ENCODE results near the gene RUSF1. TPM values are rescaled to one million over a fixed set of nuclear protein-coding genes. Genes with fewer than 3 reads are reported as not detected.
"Not testable (repeated sequence)": the region's sequence is repeated elsewhere in the genome, so short reads cannot be mapped to it uniquely, and the experiment has no call there.

RUSF1 gene
- total and polyA plus RNA-seq, 5 donors, result 26.9 to 40.8 (median 28.9) TPM

DNA sequence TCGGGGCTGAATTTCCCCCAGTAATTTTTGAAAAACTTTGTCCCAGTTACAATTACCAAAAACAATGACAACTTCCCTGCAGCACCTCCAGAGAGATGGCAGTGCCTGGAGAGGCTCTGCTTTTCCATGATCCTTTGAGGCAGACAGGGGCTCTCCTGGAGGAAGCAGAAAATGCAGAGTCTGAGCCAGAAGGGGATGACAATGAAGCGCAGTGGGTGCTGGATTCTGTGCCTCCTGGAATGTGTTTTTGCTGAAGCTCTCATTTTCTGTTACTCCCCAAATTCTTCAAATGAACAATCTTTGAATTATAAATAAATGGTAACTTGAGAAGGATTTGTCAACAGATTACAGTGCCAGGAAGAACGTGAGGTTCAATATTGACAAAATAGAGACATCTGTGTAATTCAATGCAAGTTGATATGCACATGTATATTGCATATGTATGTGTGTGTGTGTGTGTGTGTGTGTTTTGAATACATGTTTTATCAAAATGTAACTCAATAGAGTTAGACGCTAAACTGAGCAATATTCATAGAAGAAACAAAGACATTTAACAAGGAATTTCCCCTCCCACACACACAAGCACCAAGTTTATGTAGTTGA, 9.7 kb upstream of the RUSF1 start:
- Histone ChIP-seq H3K27me3 (ENCODE audit: control insufficient read depth, insufficient read depth) (no peaks in the 10 kb centered on the region), H3K4me1 (ENCODE audit: control insufficient read depth, insufficient read depth, low read length) (no peaks in the 10 kb centered on the region), H3K27ac (ENCODE audit: low read length) (no peak overlapping the region), H3K4me3 (ENCODE audit: low read length) (no peak overlapping the region), H3K9me3 (ENCODE audit: control insufficient read depth, low read length) (no peaks in the 10 kb centered on the region)
- DNase-seq, result no peak
- intact Hi-C loops (cut with DNase I), result loop anchor here in 1 of 4 donors (10.0 kb wide), 1 partner anchor 357 kb away; the partner anchor contains the start of gene ZNF267
- no peak for ATAC-seq
- 75% methylated on average over 4 of the region's 4 CpGs for WGBS

- ATAC-seq, result no peak
- DNase-seq, result no peak
- no peaks in the 10 kb centered on the region for H3K4me1 ChIP-seq (ENCODE audit: control insufficient read depth, insufficient read depth, low read length)
- H3K4me3 ChIP-seq (ENCODE audit: low read length), result no peak overlapping the region
- H3K9me3 ChIP-seq (ENCODE audit: control insufficient read depth, low read length), result no peaks in the 10 kb centered on the region
- no peaks in the 10 kb centered on the region for H3K27me3 ChIP-seq (ENCODE audit: control insufficient read depth, insufficient read depth)
- no peak overlapping the region for H3K27ac ChIP-seq (ENCODE audit: low read length)
- intact Hi-C loops (cut with DNase I), result loop anchor here in 1 of 4 donors (10.0 kb wide), 1 partner anchor 361 kb away; the partner anchor contains the start of gene ZNF267
Observed at GRCh38 chr16:31513884-31514283, 5.7 kb upstream of the RUSF1 start.

DNA sequence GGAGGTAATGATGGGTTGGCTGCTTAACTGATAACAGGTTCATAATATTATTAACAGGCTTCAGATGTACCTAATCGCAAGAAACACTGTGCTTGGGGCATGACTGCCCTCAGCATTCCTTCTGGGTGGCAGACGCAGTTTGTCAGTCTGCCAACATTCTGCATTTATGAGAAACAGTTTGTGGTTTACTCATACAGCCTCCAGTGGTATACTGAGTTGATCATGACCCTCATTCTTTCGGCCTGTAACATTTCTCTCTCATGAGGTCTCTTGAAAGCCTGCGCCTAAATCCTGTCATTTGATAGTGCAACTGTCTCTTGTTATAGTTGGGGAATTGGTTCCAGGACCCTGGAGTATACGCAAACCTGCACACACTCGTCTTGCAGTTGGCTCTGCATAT, 4.9 kb upstream of the RUSF1 start:
- 70% methylated on average over 6 of the region's 6 CpGs for WGBS
- Histone ChIP-seq H3K27ac (ENCODE audit: low read length) (no peak overlapping the region), H3K9me3 (ENCODE audit: control insufficient read depth, low read length) (no peaks in the 10 kb centered on the region), H3K4me1 (ENCODE audit: control insufficient read depth, insufficient read depth, low read length) (no peaks in the 10 kb centered on the region), H3K4me3 (ENCODE audit: low read length) (no peak overlapping the region), H3K27me3 (ENCODE audit: control insufficient read depth, insufficient read depth) (no peaks in the 10 kb centered on the region)
- intact Hi-C loops (cut with DNase I), result loop anchor here in 1 of 4 donors (10.0 kb wide), 1 partner anchor 362 kb away; the partner anchor contains the start of gene ZNF267
- DNase-seq, result no peak
- no peak for ATAC-seq

- intact Hi-C loops (cut with DNase I), result no loop called here
- ATAC-seq (peak; percentile 3 to 18), DNase-seq (no peak)
- WGBS, result 9% methylated on average over 6 of the region's 6 CpGs
- Histone ChIP-seq H3K27ac (ENCODE audit: low read length) (peak overlapping the region; percentile 100), H3K27me3 (ENCODE audit: control insufficient read depth, insufficient read depth) (no peaks in the 10 kb centered on the region), H3K4me1 (ENCODE audit: control insufficient read depth, insufficient read depth, low read length) (peaks cover 3% of the 10 kb centered on the region), H3K9me3 (ENCODE audit: control insufficient read depth, low read length) (no peaks in the 10 kb centered on the region), H3K4me3 (ENCODE audit: low read length) (peak overlapping the region; percentile 99)
Observed at GRCh38 chr16:31508706-31509195, 560 bp upstream of the RUSF1 start.

GRCh38 chr16:31507617-31507928, 618 bp downstream of the RUSF1 start:
- 3% methylated on average over 12 of the region's 12 CpGs for WGBS
- Histone ChIP-seq H3K27me3 (ENCODE audit: control insufficient read depth, insufficient read depth) (no peaks in the 10 kb centered on the region), H3K4me3 (ENCODE audit: low read length) (peak overlapping the region; percentile 99), H3K9me3 (ENCODE audit: control insufficient read depth, low read length) (no peaks in the 10 kb centered on the region), H3K27ac (ENCODE audit: low read length) (peak overlapping the region; percentile 100), H3K4me1 (ENCODE audit: control insufficient read depth, insufficient read depth, low read length) (peaks cover 3% of the 10 kb centered on the region)
- DNase-seq (peak in 1 of 3 donors; percentile 63), ATAC-seq (no peak)
- intact Hi-C loops (cut with DNase I), result no loop called here

- H3K4me3 ChIP-seq (ENCODE audit: low read length), result no peak overlapping the region
- H3K4me1 ChIP-seq (ENCODE audit: control insufficient read depth, insufficient read depth, low read length), result peaks cover 3% of the 10 kb centered on the region
- WGBS, result 66% methylated on average over 4 of the region's 4 CpGs
- no peaks in the 10 kb centered on the region for H3K9me3 ChIP-seq (ENCODE audit: control insufficient read depth, low read length)
- no peaks in the 10 kb centered on the region for H3K27me3 ChIP-seq (ENCODE audit: control insufficient read depth, insufficient read depth)
- intact Hi-C loops (cut with DNase I), result no loop called here
- ATAC-seq (no peak), DNase-seq (no peak)
- H3K27ac ChIP-seq (ENCODE audit: low read length), result no peak overlapping the region
Observed at GRCh38 chr16:31505483-31505882, 2.7 kb downstream of the RUSF1 start.

DNA sequence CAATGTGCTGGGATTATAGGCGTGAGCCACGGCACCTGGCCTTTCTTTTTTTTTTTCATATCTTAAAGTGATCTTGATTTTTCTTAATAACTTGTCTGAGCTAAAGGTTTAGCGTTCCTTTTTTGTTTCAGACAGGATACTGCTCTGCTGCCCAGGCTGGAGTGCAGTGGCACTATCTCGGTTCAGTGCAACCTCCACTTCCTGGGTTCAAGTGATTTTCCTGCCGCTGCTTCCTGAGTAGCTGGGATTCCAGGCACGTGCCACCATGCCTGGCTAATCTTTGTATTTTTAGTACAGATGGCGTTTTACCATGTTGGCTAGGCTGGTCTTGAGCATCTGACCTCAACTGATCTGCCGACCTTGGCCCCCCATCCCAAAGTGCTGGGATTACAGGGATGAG, 4.0 kb downstream of the RUSF1 start:
- no peak for DNase-seq
- Histone ChIP-seq H3K4me3 (ENCODE audit: low read length) (no peak overlapping the region), H3K27ac (ENCODE audit: low read length) (no peak overlapping the region), H3K4me1 (ENCODE audit: control insufficient read depth, insufficient read depth, low read length) (peaks cover 3% of the 10 kb centered on the region), H3K9me3 (ENCODE audit: control insufficient read depth, low read length) (no peaks in the 10 kb centered on the region), H3K27me3 (ENCODE audit: control insufficient read depth, insufficient read depth) (no peaks in the 10 kb centered on the region)
- intact Hi-C loops (cut with DNase I), result no loop called here
- ATAC-seq, result no peak
- WGBS, result 40% methylated on average over 8 of the region's 8 CpGs

DNA sequence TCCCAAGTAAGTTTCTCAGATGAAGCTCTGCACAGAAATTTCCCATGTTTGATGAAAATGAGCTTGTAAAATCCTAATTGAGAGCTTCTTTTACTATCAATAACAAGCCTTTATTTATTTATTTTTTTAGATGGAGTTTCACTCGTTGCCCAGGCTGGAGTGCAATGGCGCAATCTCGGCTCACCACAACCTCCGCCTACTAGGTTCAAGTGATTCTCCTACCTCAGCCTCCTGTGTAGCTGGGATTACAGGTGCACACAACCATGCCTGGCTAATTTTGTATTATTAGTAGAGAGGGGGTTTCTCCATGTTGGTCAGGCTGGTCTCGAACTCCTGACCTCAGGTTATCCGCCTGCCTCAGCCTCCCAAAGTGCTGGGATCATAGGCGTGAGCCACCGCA, 4.6 kb downstream of the RUSF1 start:
- WGBS, result 93% methylated on average over 8 of the region's 8 CpGs

GRCh38 chr16:31502981-31503380, 5.2 kb downstream of the RUSF1 start:
- H3K4me3 ChIP-seq (ENCODE audit: low read length), result no peak overlapping the region
- intact Hi-C loops (cut with DNase I), result no loop called here
- no peak for ATAC-seq
- no peaks in the 10 kb centered on the region for H3K27me3 ChIP-seq (ENCODE audit: control insufficient read depth, insufficient read depth)
- H3K4me1 ChIP-seq (ENCODE audit: control insufficient read depth, insufficient read depth, low read length), result peaks cover 3% of the 10 kb centered on the region
- no peak for DNase-seq
- no peaks in the 10 kb centered on the region for H3K9me3 ChIP-seq (ENCODE audit: control insufficient read depth, low read length)
- H3K27ac ChIP-seq (ENCODE audit: low read length), result no peak overlapping the region

More for the DNA sequence above, 4.6 kb downstream of the RUSF1 start:
- H3K4me3 ChIP-seq (ENCODE audit: low read length); H3K27ac ChIP-seq (ENCODE audit: low read length); ATAC-seq; H3K4me1 ChIP-seq (ENCODE audit: control insufficient read depth, insufficient read depth, low read length); DNase-seq; H3K27me3 ChIP-seq (ENCODE audit: control insufficient read depth, insufficient read depth); intact Hi-C loops (cut with DNase I); H3K9me3 ChIP-seq (ENCODE audit: control insufficient read depth, low read length): not testable (repeated sequence)

- no peaks in the 10 kb centered on the region for H3K9me3 ChIP-seq (ENCODE audit: control insufficient read depth, low read length)
- peaks cover 3% of the 10 kb centered on the region for H3K4me1 ChIP-seq (ENCODE audit: control insufficient read depth, insufficient read depth, low read length)
- ATAC-seq (no peak), DNase-seq (no peak)
- no peaks in the 10 kb centered on the region for H3K27me3 ChIP-seq (ENCODE audit: control insufficient read depth, insufficient read depth)
- no peak overlapping the region for H3K27ac ChIP-seq (ENCODE audit: low read length)
- WGBS, result 84% methylated on average over 4 of the region's 4 CpGs
- H3K4me3 ChIP-seq (ENCODE audit: low read length), result no peak overlapping the region
- intact Hi-C loops (cut with DNase I), result no loop called here
Observed at GRCh38 chr16:31501966-31502348, 6.2 kb downstream of the RUSF1 start.

- DNase-seq, result no peak
- Histone ChIP-seq H3K9me3 (ENCODE audit: control insufficient read depth, low read length) (no peaks in the 10 kb centered on the region), H3K27ac (ENCODE audit: low read length) (no peak overlapping the region), H3K4me3 (ENCODE audit: low read length) (no peak overlapping the region), H3K4me1 (ENCODE audit: control insufficient read depth, insufficient read depth, low read length) (no peaks in the 10 kb centered on the region), H3K27me3 (ENCODE audit: control insufficient read depth, insufficient read depth) (no peaks in the 10 kb centered on the region)
- intact Hi-C loops (cut with DNase I), result no loop called here
- ATAC-seq, result no peak
- 80% methylated on average over 3 of the region's 3 CpGs for WGBS
Observed at GRCh38 chr16:31501226-31501965, 6.8 kb downstream of the RUSF1 start.

Data from right cardiac atrium (tissue), 5 donors.